ENCODE results near the gene ZFP1. TPM values are rescaled to one million over a fixed set of nuclear protein-coding genes. Genes with fewer than 3 reads are reported as not detected.
A peak's percentile ranks its signal among the peaks of the same experiment; 100 is the strongest.

The ZFP1 gene
- total and polyA plus RNA-seq, 9 of the 15 experiments (the other 6 are each of a cell fraction or from before 2014, with no cell fraction given), result 2.6 to 14.7 (median 11.6) TPM

DNA sequence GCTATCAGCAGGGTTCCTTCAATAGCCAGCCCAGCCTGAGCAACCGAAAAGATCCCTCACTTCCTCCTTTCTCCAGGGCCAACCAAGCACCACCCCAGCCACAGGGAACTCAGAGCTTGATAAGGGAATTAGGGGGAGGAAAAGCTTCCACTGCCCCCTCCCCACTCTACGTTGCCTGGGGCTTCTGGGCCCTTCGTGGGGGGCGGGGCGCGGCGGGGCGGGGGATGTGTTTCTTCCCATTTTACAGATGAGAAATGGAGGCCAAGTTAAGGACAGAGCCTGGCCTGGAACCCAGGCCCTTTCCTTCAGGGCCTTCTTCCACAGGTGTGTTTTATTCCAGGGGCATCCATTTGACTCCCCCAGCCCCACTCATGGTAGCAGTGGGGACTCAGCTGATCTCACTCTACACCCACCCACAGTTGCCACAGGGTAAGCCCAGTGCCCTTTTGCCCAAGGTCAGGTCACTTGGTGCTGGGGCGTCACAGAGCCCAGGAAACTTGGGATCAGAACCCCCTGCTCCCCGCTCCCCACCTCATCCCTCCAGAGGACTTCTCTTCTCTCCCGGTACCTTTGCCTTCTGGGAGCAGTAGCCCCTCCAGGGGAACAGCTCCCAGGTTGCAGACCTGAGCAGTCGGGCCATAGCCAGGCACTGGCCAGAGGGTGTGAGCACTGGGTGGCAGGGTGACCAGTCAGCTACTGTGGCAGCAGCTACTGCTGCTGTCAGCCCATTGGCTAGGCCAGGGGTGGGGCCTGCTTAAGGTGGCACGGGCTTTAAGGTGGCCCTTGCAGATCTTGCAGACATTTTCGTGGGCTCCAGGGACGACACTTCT, 32.0 kb upstream of the ZFP1 start, which contains the start of gene LDHD (continued):
- TF ChIP-seq, protein P1, sequence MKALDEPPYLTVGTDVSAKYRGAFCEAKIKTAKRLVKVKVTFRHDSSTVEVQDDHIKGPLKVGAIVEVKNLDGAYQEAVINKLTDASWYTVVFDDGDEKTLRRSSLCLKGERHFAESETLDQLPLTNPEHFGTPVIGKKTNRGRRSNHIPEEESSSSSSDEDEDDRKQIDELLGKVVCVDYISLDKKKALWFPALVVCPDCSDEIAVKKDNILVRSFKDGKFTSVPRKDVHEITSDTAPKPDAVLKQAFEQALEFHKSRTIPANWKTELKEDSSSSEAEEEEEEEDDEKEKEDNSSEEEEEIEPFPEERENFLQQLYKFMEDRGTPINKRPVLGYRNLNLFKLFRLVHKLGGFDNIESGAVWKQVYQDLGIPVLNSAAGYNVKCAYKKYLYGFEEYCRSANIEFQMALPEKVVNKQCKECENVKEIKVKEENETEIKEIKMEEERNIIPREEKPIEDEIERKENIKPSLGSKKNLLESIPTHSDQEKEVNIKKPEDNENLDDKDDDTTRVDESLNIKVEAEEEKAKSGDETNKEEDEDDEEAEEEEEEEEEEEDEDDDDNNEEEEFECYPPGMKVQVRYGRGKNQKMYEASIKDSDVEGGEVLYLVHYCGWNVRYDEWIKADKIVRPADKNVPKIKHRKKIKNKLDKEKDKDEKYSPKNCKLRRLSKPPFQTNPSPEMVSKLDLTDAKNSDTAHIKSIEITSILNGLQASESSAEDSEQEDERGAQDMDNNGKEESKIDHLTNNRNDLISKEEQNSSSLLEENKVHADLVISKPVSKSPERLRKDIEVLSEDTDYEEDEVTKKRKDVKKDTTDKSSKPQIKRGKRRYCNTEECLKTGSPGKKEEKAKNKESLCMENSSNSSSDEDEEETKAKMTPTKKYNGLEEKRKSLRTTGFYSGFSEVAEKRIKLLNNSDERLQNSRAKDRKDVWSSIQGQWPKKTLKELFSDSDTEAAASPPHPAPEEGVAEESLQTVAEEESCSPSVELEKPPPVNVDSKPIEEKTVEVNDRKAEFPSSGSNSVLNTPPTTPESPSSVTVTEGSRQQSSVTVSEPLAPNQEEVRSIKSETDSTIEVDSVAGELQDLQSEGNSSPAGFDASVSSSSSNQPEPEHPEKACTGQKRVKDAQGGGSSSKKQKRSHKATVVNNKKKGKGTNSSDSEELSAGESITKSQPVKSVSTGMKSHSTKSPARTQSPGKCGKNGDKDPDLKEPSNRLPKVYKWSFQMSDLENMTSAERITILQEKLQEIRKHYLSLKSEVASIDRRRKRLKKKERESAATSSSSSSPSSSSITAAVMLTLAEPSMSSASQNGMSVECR (CRISPR knock-in tag; IDR thresholded peaks at IDR 0.05), result 0 out of 2 replicates have a peak, but pooled peaks have one; percentile 42
- TF ChIP-seq SPI1 (IDR thresholded peaks at IDR 0.05; ENCODE audit: borderline replicate concordance, low read depth, low read length) (peak; percentile 95), ARID1B (IDR thresholded peaks at IDR 0.05) (0 out of 2 replicates have a peak, but pooled peaks have one; percentile 11), CBX1 (IDR thresholded peaks at IDR 0.05; ENCODE audit: low read depth) (peak; percentile 81; the same call in 1 of the 2 replicates), KDM1A (IDR thresholded peaks at IDR 0.05) (peak in 1 of 2 experiments; percentile 71; a peak in 3 of 4 replicates), ZFX (CRISPR knock-in tag; IDR thresholded peaks at IDR 0.05) (peak; percentile 31; the same call in 1 of the 2 replicates), BCOR (IDR thresholded peaks at IDR 0.05) (peak; percentile 90; the same call in 1 of the 2 replicates), HDAC2 (IDR thresholded peaks at IDR 0.05) (0 out of 2 replicates have a peak, but pooled peaks have one; percentile 22), ZC3H8 (IDR thresholded peaks at IDR 0.05) (no peak), ADNP (tag; IDR thresholded peaks at IDR 0.05) (peak; percentile 91)
- TF ChIP-seq, protein P2, sequence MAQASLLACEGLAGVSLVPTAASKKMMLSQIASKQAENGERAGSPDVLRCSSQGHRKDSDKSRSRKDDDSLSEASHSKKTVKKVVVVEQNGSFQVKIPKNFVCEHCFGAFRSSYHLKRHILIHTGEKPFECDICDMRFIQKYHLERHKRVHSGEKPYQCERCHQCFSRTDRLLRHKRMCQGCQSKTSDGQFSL (CRISPR knock-in tag; IDR thresholded peaks at IDR 0.05), result no peak
- TF ChIP-seq, protein P2 (tag; IDR thresholded peaks at IDR 0.05), result 0 out of 4 replicates have a peak, but pooled peaks of 1 of the 2 experiments have one; percentile 45
- TF ChIP-seq, protein P3, sequence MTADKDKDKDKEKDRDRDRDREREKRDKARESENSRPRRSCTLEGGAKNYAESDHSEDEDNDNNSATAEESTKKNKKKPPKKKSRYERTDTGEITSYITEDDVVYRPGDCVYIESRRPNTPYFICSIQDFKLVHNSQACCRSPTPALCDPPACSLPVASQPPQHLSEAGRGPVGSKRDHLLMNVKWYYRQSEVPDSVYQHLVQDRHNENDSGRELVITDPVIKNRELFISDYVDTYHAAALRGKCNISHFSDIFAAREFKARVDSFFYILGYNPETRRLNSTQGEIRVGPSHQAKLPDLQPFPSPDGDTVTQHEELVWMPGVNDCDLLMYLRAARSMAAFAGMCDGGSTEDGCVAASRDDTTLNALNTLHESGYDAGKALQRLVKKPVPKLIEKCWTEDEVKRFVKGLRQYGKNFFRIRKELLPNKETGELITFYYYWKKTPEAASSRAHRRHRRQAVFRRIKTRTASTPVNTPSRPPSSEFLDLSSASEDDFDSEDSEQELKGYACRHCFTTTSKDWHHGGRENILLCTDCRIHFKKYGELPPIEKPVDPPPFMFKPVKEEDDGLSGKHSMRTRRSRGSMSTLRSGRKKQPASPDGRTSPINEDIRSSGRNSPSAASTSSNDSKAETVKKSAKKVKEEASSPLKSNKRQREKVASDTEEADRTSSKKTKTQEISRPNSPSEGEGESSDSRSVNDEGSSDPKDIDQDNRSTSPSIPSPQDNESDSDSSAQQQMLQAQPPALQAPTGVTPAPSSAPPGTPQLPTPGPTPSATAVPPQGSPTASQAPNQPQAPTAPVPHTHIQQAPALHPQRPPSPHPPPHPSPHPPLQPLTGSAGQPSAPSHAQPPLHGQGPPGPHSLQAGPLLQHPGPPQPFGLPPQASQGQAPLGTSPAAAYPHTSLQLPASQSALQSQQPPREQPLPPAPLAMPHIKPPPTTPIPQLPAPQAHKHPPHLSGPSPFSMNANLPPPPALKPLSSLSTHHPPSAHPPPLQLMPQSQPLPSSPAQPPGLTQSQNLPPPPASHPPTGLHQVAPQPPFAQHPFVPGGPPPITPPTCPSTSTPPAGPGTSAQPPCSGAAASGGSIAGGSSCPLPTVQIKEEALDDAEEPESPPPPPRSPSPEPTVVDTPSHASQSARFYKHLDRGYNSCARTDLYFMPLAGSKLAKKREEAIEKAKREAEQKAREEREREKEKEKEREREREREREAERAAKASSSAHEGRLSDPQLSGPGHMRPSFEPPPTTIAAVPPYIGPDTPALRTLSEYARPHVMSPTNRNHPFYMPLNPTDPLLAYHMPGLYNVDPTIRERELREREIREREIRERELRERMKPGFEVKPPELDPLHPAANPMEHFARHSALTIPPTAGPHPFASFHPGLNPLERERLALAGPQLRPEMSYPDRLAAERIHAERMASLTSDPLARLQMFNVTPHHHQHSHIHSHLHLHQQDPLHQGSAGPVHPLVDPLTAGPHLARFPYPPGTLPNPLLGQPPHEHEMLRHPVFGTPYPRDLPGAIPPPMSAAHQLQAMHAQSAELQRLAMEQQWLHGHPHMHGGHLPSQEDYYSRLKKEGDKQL (CRISPR knock-in tag; IDR thresholded peaks at IDR 0.05; ENCODE audit: borderline replicate concordance), result no peak

All from K562 (cell line).